A673 (cell line): ENCODE measurements around the gene ARHGAP4.

Source experiments
- CTCF ChIP-seq: fragments of 300-800, 200-600 bp; sonication (generic); conservative IDR thresholded peaks from 2 replicates; pipeline ENCODE4 v1.5.1; 2017; ENCODE audit warnings: low read depth, mild to moderate bottlenecking, antibody characterized with exemption, low read length, moderate library complexity, mixed read lengths
- EZH2 ChIP-seq: fragments of 200-600 bp; sonication (generic); IDR thresholded peaks from 2 replicates; pipeline ENCODE4 v1.6.1; 2017; ENCODE audit warnings: borderline replicate concordance, low read depth, mild to moderate bottlenecking, mixed read lengths, antibody characterized with exemption, low read length; ENCODE audit not compliant: poor library complexity, severe bottlenecking

- TF ChIP-seq CTCF (no peak), EZH2 (no peak)
These were observed 12.2 kb upstream of the ARHGAP4 start for GRCh38 chrX:153938226-153938786.
